ENCODE measurements around the gene DNM3. TPM values are rescaled to one million over a fixed set of nuclear protein-coding genes. Genes with fewer than 3 reads are reported as not detected.

The DNM3 gene
- total and polyA plus RNA-seq, 2 experiments from 2014 or later, result 5.2 to 12.2 TPM

DNA sequence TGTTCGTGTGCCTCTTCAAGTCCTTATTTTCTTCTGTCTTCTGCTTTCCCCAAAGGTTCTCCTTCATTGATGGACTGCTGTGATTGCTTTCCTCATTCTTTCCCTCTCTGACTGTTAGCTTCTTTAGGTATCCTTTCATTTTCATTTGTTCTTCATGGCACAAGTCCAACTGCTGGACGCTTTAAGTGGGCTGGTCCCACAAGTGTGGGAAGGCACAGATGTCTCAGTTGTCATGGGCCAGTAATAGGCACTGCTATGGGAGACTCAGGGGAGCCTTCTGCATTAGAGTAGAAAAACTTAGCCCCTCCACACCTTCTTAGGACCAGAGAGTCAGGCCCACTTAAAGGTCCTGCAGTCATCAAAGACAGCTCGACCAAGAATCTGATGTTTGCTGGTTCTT is 456.8 kb downstream of the DNM3 start (continued):
- TF ChIP-seq, protein P1, sequence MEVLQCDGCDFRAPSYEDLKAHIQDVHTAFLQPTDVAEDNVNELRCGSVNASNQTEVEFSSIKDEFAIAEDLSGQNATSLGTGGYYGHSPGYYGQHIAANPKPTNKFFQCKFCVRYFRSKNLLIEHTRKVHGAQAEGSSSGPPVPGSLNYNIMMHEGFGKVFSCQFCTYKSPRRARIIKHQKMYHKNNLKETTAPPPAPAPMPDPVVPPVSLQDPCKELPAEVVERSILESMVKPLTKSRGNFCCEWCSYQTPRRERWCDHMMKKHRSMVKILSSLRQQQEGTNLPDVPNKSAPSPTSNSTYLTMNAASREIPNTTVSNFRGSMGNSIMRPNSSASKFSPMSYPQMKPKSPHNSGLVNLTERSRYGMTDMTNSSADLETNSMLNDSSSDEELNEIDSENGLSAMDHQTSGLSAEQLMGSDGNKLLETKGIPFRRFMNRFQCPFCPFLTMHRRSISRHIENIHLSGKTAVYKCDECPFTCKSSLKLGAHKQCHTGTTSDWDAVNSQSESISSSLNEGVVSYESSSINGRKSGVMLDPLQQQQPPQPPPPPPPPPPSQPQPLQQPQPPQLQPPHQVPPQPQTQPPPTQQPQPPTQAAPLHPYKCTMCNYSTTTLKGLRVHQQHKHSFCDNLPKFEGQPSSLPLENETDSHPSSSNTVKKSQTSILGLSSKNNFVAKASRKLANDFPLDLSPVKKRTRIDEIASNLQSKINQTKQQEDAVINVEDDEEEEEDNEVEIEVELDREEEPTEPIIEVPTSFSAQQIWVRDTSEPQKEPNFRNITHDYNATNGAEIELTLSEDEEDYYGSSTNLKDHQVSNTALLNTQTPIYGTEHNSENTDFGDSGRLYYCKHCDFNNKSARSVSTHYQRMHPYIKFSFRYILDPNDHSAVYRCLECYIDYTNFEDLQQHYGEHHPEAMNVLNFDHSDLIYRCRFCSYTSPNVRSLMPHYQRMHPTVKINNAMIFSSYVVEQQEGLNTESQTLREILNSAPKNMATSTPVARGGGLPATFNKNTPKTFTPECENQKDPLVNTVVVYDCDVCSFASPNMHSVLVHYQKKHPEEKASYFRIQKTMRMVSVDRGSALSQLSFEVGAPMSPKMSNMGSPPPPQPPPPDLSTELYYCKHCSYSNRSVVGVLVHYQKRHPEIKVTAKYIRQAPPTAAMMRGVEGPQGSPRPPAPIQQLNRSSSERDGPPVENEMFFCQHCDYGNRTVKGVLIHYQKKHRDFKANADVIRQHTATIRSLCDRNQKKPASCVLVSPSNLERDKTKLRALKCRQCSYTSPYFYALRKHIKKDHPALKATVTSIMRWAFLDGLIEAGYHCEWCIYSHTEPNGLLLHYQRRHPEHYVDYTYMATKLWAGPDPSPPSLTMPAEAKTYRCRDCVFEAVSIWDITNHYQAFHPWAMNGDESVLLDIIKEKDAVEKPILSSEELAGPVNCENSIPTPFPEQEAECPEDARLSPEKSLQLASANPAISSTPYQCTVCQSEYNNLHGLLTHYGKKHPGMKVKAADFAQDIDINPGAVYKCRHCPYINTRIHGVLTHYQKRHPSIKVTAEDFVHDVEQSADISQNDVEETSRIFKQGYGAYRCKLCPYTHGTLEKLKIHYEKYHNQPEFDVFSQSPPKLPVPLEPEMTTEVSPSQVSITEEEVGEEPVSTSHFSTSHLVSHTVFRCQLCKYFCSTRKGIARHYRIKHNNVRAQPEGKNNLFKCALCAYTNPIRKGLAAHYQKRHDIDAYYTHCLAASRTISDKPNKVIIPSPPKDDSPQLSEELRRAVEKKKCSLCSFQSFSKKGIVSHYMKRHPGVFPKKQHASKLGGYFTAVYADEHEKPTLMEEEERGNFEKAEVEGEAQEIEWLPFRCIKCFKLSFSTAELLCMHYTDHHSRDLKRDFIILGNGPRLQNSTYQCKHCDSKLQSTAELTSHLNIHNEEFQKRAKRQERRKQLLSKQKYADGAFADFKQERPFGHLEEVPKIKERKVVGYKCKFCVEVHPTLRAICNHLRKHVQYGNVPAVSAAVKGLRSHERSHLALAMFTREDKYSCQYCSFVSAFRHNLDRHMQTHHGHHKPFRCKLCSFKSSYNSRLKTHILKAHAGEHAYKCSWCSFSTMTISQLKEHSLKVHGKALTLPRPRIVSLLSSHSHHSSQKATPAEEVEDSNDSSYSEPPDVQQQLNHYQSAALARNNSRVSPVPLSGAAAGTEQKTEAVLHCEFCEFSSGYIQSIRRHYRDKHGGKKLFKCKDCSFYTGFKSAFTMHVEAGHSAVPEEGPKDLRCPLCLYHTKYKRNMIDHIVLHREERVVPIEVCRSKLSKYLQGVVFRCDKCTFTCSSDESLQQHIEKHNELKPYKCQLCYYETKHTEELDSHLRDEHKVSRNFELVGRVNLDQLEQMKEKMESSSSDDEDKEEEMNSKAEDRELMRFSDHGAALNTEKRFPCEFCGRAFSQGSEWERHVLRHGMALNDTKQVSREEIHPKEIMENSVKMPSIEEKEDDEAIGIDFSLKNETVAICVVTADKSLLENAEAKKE (CRISPR knock-in tag; IDR thresholded peaks at IDR 0.05), result no peak

DNA sequence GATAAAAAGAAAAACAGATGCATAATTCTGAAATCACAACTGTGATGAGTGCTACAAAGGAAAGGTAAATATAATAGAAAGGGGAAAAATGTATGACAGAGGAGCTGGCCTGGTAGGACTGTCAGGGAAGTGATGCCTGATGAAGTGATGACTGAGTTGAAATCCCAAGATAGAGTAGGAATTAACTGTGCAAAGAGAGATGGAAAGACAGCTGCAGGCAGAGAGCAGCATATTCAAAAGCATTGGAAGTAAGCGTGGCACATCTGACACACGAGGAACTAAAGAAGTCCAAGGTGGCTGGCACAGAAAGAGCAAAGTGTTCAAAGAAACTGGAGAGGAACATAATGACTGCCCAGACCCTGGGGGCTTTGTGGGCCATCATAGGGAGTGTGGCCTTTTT is 457.6 kb downstream of the DNM3 start:
- Mint-ChIP-seq H3K9me3 (peaks cover 34% of the 10 kb centered on the region), H3K27ac (no peak overlapping the region), H3K4me3 (no peak overlapping the region), H3K36me3 (ENCODE audit: low read depth) (peaks cover 14% of the 10 kb centered on the region; the same call in 2 of the 3 replicates), H3K4me1 (no peaks in the 10 kb centered on the region), H3K27me3 (ENCODE audit: insufficient read depth, low read depth, poor library complexity) (peaks cover 2% of the 10 kb centered on the region)
- H3K27ac ChIP-seq (ENCODE audit: low read depth), result no peak overlapping the region
- H4K20me1 ChIP-seq (replicated peaks; ENCODE audit: insufficient read depth), result no peaks in the 10 kb centered on the region
- H3F3A ChIP-seq (replicated peaks; ENCODE audit: low read depth), result no peaks in the 10 kb centered on the region
- H3K36me3 ChIP-seq (ENCODE audit: insufficient read depth), result no peaks in the 10 kb centered on the region
- no peak for DNase-seq (ENCODE audit: low spot score)
- H3K4me3 ChIP-seq, result no peak overlapping the region
- no peaks in the 10 kb centered on the region for H3K4me1 ChIP-seq (ENCODE audit: insufficient read depth)
- no peak overlapping the region for H3K4me2 ChIP-seq
- H3K79me2 ChIP-seq (replicated peaks; ENCODE audit: insufficient read depth), result no peaks in the 10 kb centered on the region
- H2AFZ ChIP-seq, result no peak overlapping the region
- peaks cover 8% of the 10 kb centered on the region; the same call in 1 of the 2 replicates for H3K9me2 ChIP-seq (ENCODE audit: insufficient read depth)
- ATAC-seq, result no peak
- H3K27me3 ChIP-seq (ENCODE audit: insufficient read depth), result no peaks in the 10 kb centered on the region
- TF ChIP-seq, protein P1 (CRISPR knock-in tag; IDR thresholded peaks at IDR 0.05), result no peak
- TF ChIP-seq CREB1 (CRISPR knock-in tag; IDR thresholded peaks at IDR 0.05; ENCODE audit: low read depth) (no peak), EZH2 (IDR thresholded peaks at IDR 0.05; ENCODE audit: low read depth, unreplicated experiment) (no peak), STAT1 (IDR thresholded peaks at IDR 0.05; ENCODE audit: unreplicated experiment) (no peak), ZNF114 (CRISPR knock-in tag; IDR thresholded peaks at IDR 0.05) (no peak)
- TF ChIP-seq, protein P2, sequence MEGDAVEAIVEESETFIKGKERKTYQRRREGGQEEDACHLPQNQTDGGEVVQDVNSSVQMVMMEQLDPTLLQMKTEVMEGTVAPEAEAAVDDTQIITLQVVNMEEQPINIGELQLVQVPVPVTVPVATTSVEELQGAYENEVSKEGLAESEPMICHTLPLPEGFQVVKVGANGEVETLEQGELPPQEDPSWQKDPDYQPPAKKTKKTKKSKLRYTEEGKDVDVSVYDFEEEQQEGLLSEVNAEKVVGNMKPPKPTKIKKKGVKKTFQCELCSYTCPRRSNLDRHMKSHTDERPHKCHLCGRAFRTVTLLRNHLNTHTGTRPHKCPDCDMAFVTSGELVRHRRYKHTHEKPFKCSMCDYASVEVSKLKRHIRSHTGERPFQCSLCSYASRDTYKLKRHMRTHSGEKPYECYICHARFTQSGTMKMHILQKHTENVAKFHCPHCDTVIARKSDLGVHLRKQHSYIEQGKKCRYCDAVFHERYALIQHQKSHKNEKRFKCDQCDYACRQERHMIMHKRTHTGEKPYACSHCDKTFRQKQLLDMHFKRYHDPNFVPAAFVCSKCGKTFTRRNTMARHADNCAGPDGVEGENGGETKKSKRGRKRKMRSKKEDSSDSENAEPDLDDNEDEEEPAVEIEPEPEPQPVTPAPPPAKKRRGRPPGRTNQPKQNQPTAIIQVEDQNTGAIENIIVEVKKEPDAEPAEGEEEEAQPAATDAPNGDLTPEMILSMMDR (conservative IDR thresholded peaks at IDR 0.05; ENCODE audit: low read depth in 2 of 2), result no peak
